NCI-H510A (cell line): ENCODE results near the gene SPATA6L.

ENCODE experiments used
- DNase-seq: peaks from one replicate; lab custom pipeline; 2025; lab: John Stamatoyannopoulos, UW

The SPATA6L gene, protein sequence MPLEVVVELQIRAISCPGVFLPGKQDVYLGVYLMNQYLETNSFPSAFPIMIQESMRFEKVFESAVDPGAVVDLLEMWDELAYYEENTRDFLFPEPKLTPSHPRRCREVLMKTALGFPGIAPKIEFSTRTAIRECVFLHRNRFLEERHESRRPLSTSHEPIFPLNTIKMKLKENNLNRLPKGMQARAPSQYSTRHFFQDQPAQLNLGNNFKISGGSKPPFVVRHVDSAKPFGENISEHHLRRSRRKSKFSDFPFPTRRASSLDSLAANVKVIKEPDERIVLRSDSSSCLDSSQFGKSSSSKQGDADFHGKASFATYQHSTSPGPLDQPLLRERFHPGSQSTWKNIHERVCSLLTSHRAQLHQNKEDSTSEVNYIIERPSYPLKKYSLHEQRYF

GRCh38 chr9:4666042-4666699 lies at the start of gene SPATA6L:
TSS of gene SPATA6L (minus strand) at chr9:4666480. CDS start at chr9:4666250, 230 bp downstream.
- DNase-seq = no peak

GRCh38 chr9:4714266-4715016 lies 48.2 kb upstream of the SPATA6L start:
- no peak for DNase-seq

- DNase-seq = no peak
Observed at GRCh38 chr9:4713849-4714248, 47.6 kb upstream of the SPATA6L start.

- DNase-seq = no peak
Observed at GRCh38 chr9:4709380-4709779, 43.1 kb upstream of the SPATA6L start.

GRCh38 chr9:4706971-4707622 lies 40.8 kb upstream of the SPATA6L start:
- no peak for DNase-seq

GRCh38 chr9:4706021-4706420 lies 39.7 kb upstream of the SPATA6L start:
- DNase-seq = no peak

GRCh38 chr9:4704129-4704528 lies 37.8 kb upstream of the SPATA6L start:
- DNase-seq = no peak

GRCh38 chr9:4701526-4701925 lies 35.2 kb upstream of the SPATA6L start:
- no peak for DNase-seq

DNA sequence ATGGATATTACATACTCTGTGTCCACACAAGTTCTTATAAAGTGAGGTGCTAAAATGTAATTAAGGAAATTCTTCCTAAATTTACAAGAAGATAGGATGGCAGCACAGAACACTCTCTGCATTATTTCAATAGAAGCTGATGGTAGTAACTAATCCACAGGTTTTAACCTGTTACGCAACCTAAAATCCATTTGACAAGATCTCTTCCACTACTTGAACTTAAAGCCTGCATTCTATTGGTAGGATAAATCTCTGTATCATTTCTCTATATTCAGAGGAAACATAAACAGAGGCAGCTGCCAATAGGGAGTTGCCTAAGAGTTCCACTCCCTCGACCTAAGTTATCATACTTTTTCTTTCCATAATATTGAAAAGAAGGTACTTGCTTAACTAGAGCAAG lies 34.7 kb upstream of the SPATA6L start:
- DNase-seq = no peak

DNA sequence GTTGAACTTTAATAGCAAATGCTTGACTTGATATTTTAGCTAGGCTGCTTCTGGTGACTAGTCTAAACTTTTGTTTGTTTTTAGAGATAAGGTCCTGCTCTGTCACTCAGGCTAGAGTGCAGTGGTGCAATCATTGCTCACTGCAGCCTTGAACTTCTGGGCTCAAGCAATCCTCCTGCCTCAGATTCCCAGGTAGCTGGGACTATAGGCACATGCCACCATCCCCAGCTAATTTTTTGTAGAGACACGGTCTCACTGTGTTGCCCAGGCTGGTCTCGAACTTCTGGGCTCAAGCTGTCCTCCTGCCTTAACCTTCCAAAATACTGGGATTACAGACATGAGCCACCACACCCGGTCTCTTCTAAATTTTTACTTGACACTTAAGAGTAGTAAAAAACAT lies 33.8 kb upstream of the SPATA6L start:
- DNase-seq = no peak

GRCh38 chr9:4691795-4692194 lies 25.5 kb upstream of the SPATA6L start:
- DNase-seq = no peak

DNA sequence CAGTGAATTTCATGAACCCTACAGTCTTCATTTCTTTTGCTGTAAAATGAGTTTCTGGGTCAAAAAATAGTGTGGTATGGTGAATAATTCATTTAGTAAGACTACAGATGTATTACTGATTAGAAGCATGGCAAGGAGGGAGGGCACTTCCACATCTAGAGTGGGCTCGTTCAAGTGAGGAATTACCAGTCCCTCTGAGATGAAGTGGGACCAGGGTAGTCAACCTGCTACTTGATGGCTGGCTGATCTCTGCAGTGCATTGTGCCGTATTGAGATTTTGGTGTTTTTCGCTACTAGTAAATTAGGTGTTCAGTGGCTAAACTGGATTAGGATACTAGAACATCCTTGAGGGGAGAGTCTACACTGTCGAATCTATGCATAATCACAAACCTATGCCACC lies 23.9 kb upstream of the SPATA6L start:
- no peak for DNase-seq

DNA sequence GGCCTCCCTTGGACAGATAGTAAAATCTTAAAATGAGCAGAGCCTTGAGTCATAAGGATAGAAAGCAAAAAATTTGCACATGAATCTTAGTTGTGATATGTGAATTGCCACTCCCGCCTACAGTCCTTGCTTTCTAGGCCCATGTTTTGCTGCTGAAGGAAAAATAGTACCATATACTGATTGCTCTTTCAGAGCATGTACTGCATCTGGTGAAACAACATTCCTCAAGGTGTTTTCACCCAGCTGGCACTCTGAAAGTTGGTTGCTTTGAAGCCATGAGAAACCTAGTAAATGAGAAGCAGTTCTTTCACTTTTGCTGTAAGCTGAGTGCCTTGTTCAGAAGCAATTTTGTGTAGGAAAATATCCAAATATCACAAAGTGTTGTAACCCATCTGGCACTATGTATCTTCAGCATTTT lies 23.4 kb upstream of the SPATA6L start:
- no peak for DNase-seq

GRCh38 chr9:4689021-4689420 lies 22.7 kb upstream of the SPATA6L start:
- no peak for DNase-seq

- DNase-seq = no peak
Observed at GRCh38 chr9:4686584-4686983, 20.3 kb upstream of the SPATA6L start.

DNA sequence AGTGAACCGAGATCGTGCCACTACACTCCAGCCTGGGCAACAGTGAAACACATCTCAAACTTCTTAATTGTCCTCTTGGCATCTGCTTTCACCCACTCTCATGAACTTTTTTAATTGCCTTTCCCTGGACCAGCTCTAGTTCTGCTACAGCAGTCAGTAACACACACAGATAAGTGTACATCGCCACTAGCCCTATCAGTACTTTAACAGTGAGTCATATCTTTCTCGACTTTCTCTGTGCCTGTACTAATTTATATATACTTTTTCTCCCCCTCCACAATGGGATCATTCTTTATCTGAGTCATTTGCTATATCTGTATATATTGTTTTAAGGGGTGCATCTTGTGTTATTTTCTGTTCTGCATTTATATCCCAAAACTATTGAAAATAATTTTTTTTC lies 19.8 kb upstream of the SPATA6L start:
- no peak for DNase-seq

DNA sequence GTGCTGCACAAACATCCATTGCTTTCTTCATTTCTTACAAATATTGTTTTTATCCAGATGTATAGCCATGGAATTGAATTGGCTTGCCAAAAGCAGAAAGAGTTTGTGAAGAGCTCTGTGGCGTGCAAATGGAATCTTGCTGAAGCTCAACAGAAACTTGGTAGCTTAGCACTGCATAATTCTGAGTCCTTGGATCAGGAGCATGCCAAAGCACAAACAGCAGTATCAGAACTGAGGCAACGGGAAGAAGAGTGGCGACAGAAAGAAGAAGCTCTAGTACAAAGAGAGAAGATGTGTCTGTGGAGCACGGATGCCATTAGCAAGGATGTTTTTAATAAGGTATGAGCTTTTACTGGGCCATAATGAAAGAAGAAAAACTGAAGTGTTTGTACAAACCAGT lies 18.5 kb upstream of the SPATA6L start:
- DNase-seq = no peak

GRCh38 chr9:4680750-4681149 lies 14.5 kb upstream of the SPATA6L start:
- DNase-seq = no peak

- DNase-seq = no peak
Observed at GRCh38 chr9:4680173-4680525, 13.9 kb upstream of the SPATA6L start.

DNA sequence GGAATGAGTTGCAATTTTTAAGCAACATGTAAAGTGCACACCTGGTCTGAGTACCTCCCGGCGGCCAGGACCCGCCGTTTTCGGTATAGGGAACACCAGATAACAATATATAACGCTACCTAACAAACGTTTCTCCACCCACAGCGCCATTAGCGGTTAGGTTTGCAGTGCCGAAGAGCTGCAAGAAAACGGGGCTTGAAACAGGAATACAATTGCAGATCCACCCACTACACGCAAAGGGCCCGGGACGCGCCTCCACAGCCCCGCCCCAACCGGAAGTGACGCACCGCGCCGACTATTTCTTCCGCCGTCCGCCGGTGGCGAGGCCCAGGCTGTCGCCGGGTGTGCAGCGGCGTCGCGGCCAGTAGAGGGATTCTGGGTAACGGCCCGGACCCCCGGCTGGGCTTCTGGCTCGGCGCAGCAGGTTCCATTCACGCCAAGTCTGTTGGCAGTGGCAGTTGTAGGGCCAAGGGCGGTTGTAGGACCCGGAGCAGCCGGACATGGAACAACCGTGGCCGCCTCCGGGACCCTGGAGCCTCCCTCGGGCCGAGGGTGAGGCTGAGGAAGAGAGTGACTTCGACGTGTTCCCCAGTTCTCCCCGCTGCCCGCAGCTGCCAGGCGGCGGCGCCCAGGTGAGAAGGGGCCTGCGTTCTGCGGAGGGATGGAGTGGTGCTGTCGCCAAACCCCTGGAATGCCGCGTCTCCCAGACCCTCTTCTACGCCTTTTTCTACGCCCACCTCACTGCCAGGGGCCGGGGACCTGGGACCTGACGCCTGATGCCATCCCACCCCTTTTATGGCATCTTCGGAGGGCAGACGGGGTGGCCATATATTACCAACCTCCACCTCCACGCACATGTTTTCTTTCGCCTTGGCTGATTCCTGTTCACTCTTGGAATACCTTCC lies 13.2 kb upstream of the SPATA6L start, which contains the start of gene CDC37L1:
CDC37L1 (plus strand) TSS at position 302 of the 905 bp plus-strand sequence; CDS start at position 501, 199 bp downstream.
- DNase-seq = peak; percentile 75

DNA sequence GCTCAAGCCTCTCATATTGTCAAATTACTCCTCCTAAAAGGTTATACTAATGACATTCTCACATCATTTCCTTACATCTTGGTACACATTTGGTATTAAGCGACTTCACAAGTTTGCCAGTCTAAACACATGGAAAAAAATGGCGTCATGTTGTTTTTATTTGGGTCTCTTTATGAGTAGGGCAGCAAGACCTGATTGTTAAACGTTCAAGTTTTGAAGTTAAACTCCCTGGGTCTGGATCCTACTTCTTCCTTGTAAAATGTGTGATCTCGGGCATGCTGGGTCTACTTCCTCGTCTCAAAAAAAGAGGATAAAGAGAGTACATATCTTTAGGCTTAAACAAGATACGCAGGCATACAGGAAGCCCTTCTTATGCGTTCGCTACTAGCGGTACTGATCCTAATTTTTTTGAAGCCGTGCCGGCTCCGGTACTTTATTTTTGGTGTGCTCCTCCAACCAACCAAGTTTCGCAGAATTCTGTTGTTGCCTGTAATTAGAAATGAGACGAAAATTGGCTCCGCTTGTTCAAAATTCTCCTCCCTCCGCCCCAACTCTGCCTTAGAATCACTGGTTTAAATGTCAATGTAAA lies 12.5 kb upstream of the SPATA6L start:
- DNase-seq = no peak
